Fibroblast of upper back skin (primary cell): ENCODE results near the gene NOSTRIN.
A peak's percentile ranks its signal among the peaks of the same experiment; 100 is the strongest.
"Not testable (repeated sequence)": the region's sequence is repeated elsewhere in the genome, so short reads cannot be mapped to it uniquely, and the experiment has no call there.

Source experiments
- DNase-seq: peaks from one replicate; pipeline ENCODE4 v3.0.0-alpha.2; 2013

NOSTRIN gene

GRCh38 chr2:168791140-168791539, 11.3 kb upstream of the NOSTRIN start:
- not testable (repeated sequence) for DNase-seq

- DNase-seq: no peak
Observed at GRCh38 chr2:168793596-168793995, 8.8 kb upstream of the NOSTRIN start.

GRCh38 chr2:168794968-168795367, 7.5 kb upstream of the NOSTRIN start:
- no peak for DNase-seq

- no peak for DNase-seq
Observed at GRCh38 chr2:168796090-168796577, 6.3 kb upstream of the NOSTRIN start.

- DNase-seq: no peak
Observed at GRCh38 chr2:168796583-168797285, 5.7 kb upstream of the NOSTRIN start.

- no peak for DNase-seq
Observed at GRCh38 chr2:168797286-168797655, 5.2 kb upstream of the NOSTRIN start.

GRCh38 chr2:168798076-168798887, 4.2 kb upstream of the NOSTRIN start:
- no peak for DNase-seq

GRCh38 chr2:168798888-168799410, 3.5 kb upstream of the NOSTRIN start:
- no peak for DNase-seq

GRCh38 chr2:168801471-168801870, 966 bp upstream of the NOSTRIN start:
- no peak for DNase-seq

- DNase-seq: no peak
Observed at GRCh38 chr2:168802859-168803725, 655 bp downstream of the NOSTRIN start.

- no peak for DNase-seq
Observed at GRCh38 chr2:168804214-168804613, 1.8 kb downstream of the NOSTRIN start.

- DNase-seq: no peak
Observed at GRCh38 chr2:168805615-168806014, 3.2 kb downstream of the NOSTRIN start.

- no peak for DNase-seq
Observed at GRCh38 chr2:168809537-168809936, 7.1 kb downstream of the NOSTRIN start.

- DNase-seq: no peak
Observed at GRCh38 chr2:168810235-168810634, 7.8 kb downstream of the NOSTRIN start.

- DNase-seq: no peak
Observed at GRCh38 chr2:168811696-168812095, 9.3 kb downstream of the NOSTRIN start.

- DNase-seq: no peak
Observed at GRCh38 chr2:168814046-168814445, 11.6 kb downstream of the NOSTRIN start.

- no peak for DNase-seq
Observed at GRCh38 chr2:168814939-168815907, 12.8 kb downstream of the NOSTRIN start.

- DNase-seq: peak; percentile 92
Observed at GRCh38 chr2:168816369-168816768, 13.9 kb downstream of the NOSTRIN start.

GRCh38 chr2:168819050-168819715, 16.7 kb downstream of the NOSTRIN start:
- no peak for DNase-seq

- DNase-seq: no peak
Observed at GRCh38 chr2:168819829-168820489, 17.5 kb downstream of the NOSTRIN start.

GRCh38 chr2:168821577-168821976, 19.1 kb downstream of the NOSTRIN start:
- DNase-seq: no peak
